HG03175 (cell line): ENCODE data around the gene HSPA12A.

ENCODE experiments used
- ATAC-seq: cut with Tn5 transposase; IDR thresholded peaks from one replicate; pipeline ENCODE4 v1.9.1; 2021; ENCODE audit warnings: mild to moderate bottlenecking, moderate library complexity; ENCODE audit not compliant: unreplicated experiment

HSPA12A gene

GRCh38 chr10:116694243-116694926, 48.0 kb downstream of the HSPA12A start:
- no peak for ATAC-seq

- ATAC-seq, result no peak
These were observed 50.1 kb downstream of the HSPA12A start for GRCh38 chr10:116692225-116692624.

- ATAC-seq, result no peak
These were observed 50.7 kb downstream of the HSPA12A start for GRCh38 chr10:116691635-116692034.

GRCh38 chr10:116690356-116691322, 51.7 kb downstream of the HSPA12A start:
- ATAC-seq, result no peak

- ATAC-seq, result no peak
These were observed 52.6 kb downstream of the HSPA12A start for GRCh38 chr10:116689744-116690143.

- no peak for ATAC-seq
These were observed 53.4 kb downstream of the HSPA12A start for GRCh38 chr10:116688741-116689495.

- no peak for ATAC-seq
These were observed 54.1 kb downstream of the HSPA12A start for GRCh38 chr10:116688241-116688711.

GRCh38 chr10:116687633-116688032, 54.7 kb downstream of the HSPA12A start:
- no peak for ATAC-seq

- ATAC-seq, result no peak
These were observed 55.7 kb downstream of the HSPA12A start for GRCh38 chr10:116686632-116687031.

- ATAC-seq, result no peak
These were observed 56.6 kb downstream of the HSPA12A start for GRCh38 chr10:116685807-116686206.

GRCh38 chr10:116684781-116685180, 57.6 kb downstream of the HSPA12A start:
- no peak for ATAC-seq

- no peak for ATAC-seq
These were observed 58.5 kb downstream of the HSPA12A start for GRCh38 chr10:116683821-116684220.

GRCh38 chr10:116683166-116683565, 59.2 kb downstream of the HSPA12A start:
- no peak for ATAC-seq

GRCh38 chr10:116679351-116679750, 63.0 kb downstream of the HSPA12A start:
- ATAC-seq, result no peak

- no peak for ATAC-seq
These were observed 65.7 kb downstream of the HSPA12A start for GRCh38 chr10:116676633-116677032.

GRCh38 chr10:116676118-116676517, 66.2 kb downstream of the HSPA12A start:
- ATAC-seq, result no peak

- no peak for ATAC-seq
These were observed 67.4 kb downstream of the HSPA12A start for GRCh38 chr10:116674901-116675423.

GRCh38 chr10:116673866-116674265, 68.5 kb downstream of the HSPA12A start:
- no peak for ATAC-seq

GRCh38 chr10:116672891-116673290, 69.5 kb downstream of the HSPA12A start:
- ATAC-seq, result no peak

- ATAC-seq, result no peak
These were observed 71.0 kb downstream of the HSPA12A start for GRCh38 chr10:116671274-116671926.
